H9 (cell line): ENCODE results near the gene XPNPEP2. TPM values are rescaled to one million over a fixed set of nuclear protein-coding genes. Genes with fewer than 3 reads are reported as not detected.

Experiments
- DNase-seq: peaks from one replicate; pipeline ENCODE4 v3.0.0-alpha.2; 2017
- H2AFZ ChIP-seq: one replicate; pipeline ENCODE4 v1.6.1; 2013; ENCODE audit warnings: mild to moderate bottlenecking, low read length, control low read depth, moderate library complexity
- H2AK5ac ChIP-seq: 2 replicates; pipeline ENCODE4 v1.6.1; 2013; ENCODE audit warnings: low read length, control low read depth, mixed read lengths; ENCODE audit not compliant: insufficient read length
- H2BK120ac ChIP-seq: one replicate; pipeline ENCODE4 v1.6.1; 2013; ENCODE audit warnings: low read depth, mild to moderate bottlenecking, low read length, control low read depth, inconsistent platforms; ENCODE audit not compliant: poor library complexity, severe bottlenecking
- H2BK12ac ChIP-seq: 2 replicates; pipeline ENCODE4 v1.6.1; 2013; ENCODE audit warnings: low read length, control low read depth, mixed read lengths, low read depth; ENCODE audit not compliant: insufficient read length
- H2BK15ac ChIP-seq: 2 replicates; pipeline ENCODE4 v1.6.1; 2013; ENCODE audit warnings: low read depth, low read length, control low read depth
- H2BK20ac ChIP-seq: one replicate; pipeline ENCODE4 v1.6.1; 2013; ENCODE audit warnings: low read depth, mild to moderate bottlenecking, low read length, control low read depth, inconsistent platforms; ENCODE audit not compliant: poor library complexity, severe bottlenecking
- H2BK5ac ChIP-seq: 2 replicates; pipeline ENCODE4 v1.6.1; 2013; ENCODE audit warnings: low read length, control low read depth, mixed read lengths; ENCODE audit not compliant: insufficient read length
- H3K14ac ChIP-seq: 2 replicates; pipeline ENCODE4 v1.6.1; 2013; ENCODE audit warnings: low read length, control low read depth; ENCODE audit not compliant: insufficient read depth
- H3K18ac ChIP-seq: 2 replicates; pipeline ENCODE4 v1.6.1; 2013; ENCODE audit warnings: low read depth, mild to moderate bottlenecking, mixed read lengths, low read length, control low read depth; ENCODE audit not compliant: insufficient read length
- H3K23ac ChIP-seq: 2 replicates; pipeline ENCODE4 v1.6.1; 2013; ENCODE audit warnings: low read length, control low read depth, mixed read lengths, low read depth; ENCODE audit not compliant: insufficient read length
- H3K23me2 ChIP-seq: 2 replicates; pipeline ENCODE4 v1.6.1; 2013; ENCODE audit warnings: low read depth, mild to moderate bottlenecking, mixed read lengths, low read length, control low read depth; ENCODE audit not compliant: insufficient read length, poor library complexity, severe bottlenecking
- H3K27ac ChIP-seq: 2 replicates; pipeline ENCODE4 v1.5.1; 2013; ENCODE audit warnings: low read length, control low read depth, mixed read lengths, low read depth; ENCODE audit not compliant: insufficient read length
- H3K27me3 ChIP-seq: 2 replicates; pipeline ENCODE4 v1.6.1; 2013; ENCODE audit warnings: low read length, control low read depth, inconsistent platforms; ENCODE audit not compliant: insufficient read depth
- H3K4ac ChIP-seq: 2 replicates; pipeline ENCODE4 v1.6.1; 2013; ENCODE audit warnings: low read depth, mild to moderate bottlenecking, control low read depth, inconsistent platforms, low read length, moderate library complexity
- H3K4me1 ChIP-seq: 2 replicates; pipeline ENCODE4 v1.6.1; 2013; ENCODE audit warnings: low read length, control low read depth, inconsistent platforms; ENCODE audit not compliant: insufficient read depth
- H3K4me2 ChIP-seq: 2 replicates; pipeline ENCODE4 v1.6.1; 2013; ENCODE audit warnings: low read length, control low read depth, mixed read lengths; ENCODE audit not compliant: insufficient read length, insufficient read depth
- H3K56ac ChIP-seq: 2 replicates; pipeline ENCODE4 v1.6.1; 2013; ENCODE audit warnings: low read depth, mild to moderate bottlenecking, mixed read lengths, low read length, control low read depth; ENCODE audit not compliant: insufficient read length
- H3K79me1 ChIP-seq: 2 replicates; pipeline ENCODE4 v1.6.1; 2013; ENCODE audit warnings: low read depth, mild to moderate bottlenecking, moderate library complexity, low read length, control low read depth, inconsistent platforms; ENCODE audit not compliant: insufficient read depth, poor library complexity, severe bottlenecking
- H3K79me2 ChIP-seq: 2 replicates; pipeline ENCODE4 v1.6.1; 2013; ENCODE audit warnings: low read length, control low read depth, inconsistent platforms; ENCODE audit not compliant: insufficient read depth
- H3K9ac ChIP-seq: 2 replicates; pipeline ENCODE4 v1.6.1; 2013; ENCODE audit warnings: low read length, control low read depth, mixed read lengths; ENCODE audit not compliant: insufficient read length; ENCODE audit errors: extremely low read depth
- H3K9me3 ChIP-seq: one replicate; pipeline ENCODE4 v1.6.1; 2013; ENCODE audit warnings: low read depth, low read length, inconsistent platforms; ENCODE audit not compliant: control insufficient read depth
- H3T11ph ChIP-seq: one replicate; pipeline ENCODE4 v1.6.1; 2013; ENCODE audit warnings: mild to moderate bottlenecking, low read length, control low read depth, inconsistent platforms
- H4K20me1 ChIP-seq: one replicate; pipeline ENCODE4 v1.6.1; 2013; ENCODE audit not compliant: control insufficient read depth, insufficient read length, insufficient read depth
- H4K5ac ChIP-seq: 2 replicates; pipeline ENCODE4 v1.6.1; 2013; ENCODE audit warnings: low read depth, mild to moderate bottlenecking, mixed read lengths, low read length, control low read depth; ENCODE audit not compliant: insufficient read length
- H4K8ac ChIP-seq: replicated peaks from 2 replicates; pipeline ENCODE4 v1.6.1; 2013; ENCODE audit warnings: low read length, control low read depth, mixed read lengths, low read depth; ENCODE audit not compliant: insufficient read length
- H4K91ac ChIP-seq: 2 replicates; pipeline ENCODE4 v1.6.1; 2013; ENCODE audit warnings: low read depth, mild to moderate bottlenecking, moderate library complexity, mixed read lengths, low read length, control low read depth; ENCODE audit not compliant: insufficient read length
- H3K27ac Mint-ChIP-seq, 3 experiments: 2 replicates in 2 of 3; 3 replicates in 1 of 3; pipeline ENCODE4 v1.8.0; 2020 to 2021; ENCODE audit warnings: mixed read lengths in 3 of 3, mild to moderate bottlenecking in 1 of 3, moderate library complexity in 1 of 3
- H3K27me3 Mint-ChIP-seq: 2 replicates; pipeline ENCODE4 v1.8.0; 2021; ENCODE audit warnings: low read depth, mild to moderate bottlenecking, moderate library complexity, mixed read lengths
- H3K36me3 Mint-ChIP-seq, 3 experiments: 2 replicates in 2 of 3; 3 replicates in 1 of 3; pipeline ENCODE4 v1.8.0; 2020 to 2021; ENCODE audit warnings: low read depth in 3 of 3, mixed read lengths in 3 of 3; ENCODE audit not compliant: insufficient read depth in 1 of 3
- H3K4me1 Mint-ChIP-seq, 2 experiments: 2 replicates each; pipeline ENCODE4 v1.8.0; 2020; ENCODE audit warnings: mixed read lengths in 2 of 2
- H3K4me3 Mint-ChIP-seq, 2 experiments: 2 replicates in 1 of 2; 3 replicates in 1 of 2; pipeline ENCODE4 v1.8.0; 2020 to 2021; ENCODE audit warnings: mild to moderate bottlenecking in 2 of 2, mixed read lengths in 2 of 2, moderate library complexity in 1 of 2
- H3K9me3 Mint-ChIP-seq, 2 experiments: 2 replicates in 1 of 2; 3 replicates in 1 of 2; pipeline ENCODE4 v1.8.0; 2020; ENCODE audit warnings: mild to moderate bottlenecking in 2 of 2, mixed read lengths in 2 of 2, moderate library complexity in 1 of 2
- WGBS: extraction: QIAGEN DNeasy Blood & Tissue Kit; methylation state at CpG from one replicate; pipeline ENCODE4 v1.1.7; 2013; ENCODE audit warnings: missing lambda C conversion rate, low lambda C conversion rate, mixed read lengths; ENCODE audit not compliant: insufficient read length; ENCODE audit errors: extremely low coverage; 5-methylcytosine and 5-hydroxymethylcytosine counted together
- total RNA-seq: library from RNA; stranded (reverse); gene quantifications from 2 replicates; pipeline ENCODE4 v1.2.1, GENCODE V29; 2021
- TF ChIP-seq, protein P1 (sequence below): fragments of 200-600 bp; sonication (generic); conservative IDR thresholded peaks from 3 replicates; pipeline ENCODE4 v1.8.0; 2021; ENCODE audit warnings: antibody characterized with exemption, mild to moderate bottlenecking

XPNPEP2 gene
- total RNA-seq, 1 experiment from 2014 or later = 0.11 TPM

DNA sequence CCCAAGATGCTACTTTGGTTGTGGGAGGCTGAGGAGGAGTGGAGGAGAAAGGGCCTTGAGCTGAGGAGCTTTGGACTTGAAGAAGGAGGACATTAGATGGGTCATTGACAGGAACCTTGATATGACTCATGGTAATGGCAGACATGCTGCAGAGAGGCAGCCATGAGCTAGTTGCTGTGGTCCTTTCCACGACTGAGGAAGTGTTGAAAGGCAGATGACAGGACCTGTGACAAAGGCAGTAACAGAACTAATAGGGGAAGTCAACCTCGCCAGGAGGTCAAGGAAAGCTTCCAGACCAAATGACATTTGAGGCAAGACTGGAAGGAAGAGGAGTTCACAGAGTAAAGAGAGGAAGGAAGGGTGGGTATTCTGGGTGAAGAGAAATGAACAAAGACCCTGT, 7.6 kb upstream of the XPNPEP2 start:
- no peak overlapping the region for H2BK15ac ChIP-seq
- no peak overlapping the region for H3K56ac ChIP-seq
- TF ChIP-seq, protein P1, sequence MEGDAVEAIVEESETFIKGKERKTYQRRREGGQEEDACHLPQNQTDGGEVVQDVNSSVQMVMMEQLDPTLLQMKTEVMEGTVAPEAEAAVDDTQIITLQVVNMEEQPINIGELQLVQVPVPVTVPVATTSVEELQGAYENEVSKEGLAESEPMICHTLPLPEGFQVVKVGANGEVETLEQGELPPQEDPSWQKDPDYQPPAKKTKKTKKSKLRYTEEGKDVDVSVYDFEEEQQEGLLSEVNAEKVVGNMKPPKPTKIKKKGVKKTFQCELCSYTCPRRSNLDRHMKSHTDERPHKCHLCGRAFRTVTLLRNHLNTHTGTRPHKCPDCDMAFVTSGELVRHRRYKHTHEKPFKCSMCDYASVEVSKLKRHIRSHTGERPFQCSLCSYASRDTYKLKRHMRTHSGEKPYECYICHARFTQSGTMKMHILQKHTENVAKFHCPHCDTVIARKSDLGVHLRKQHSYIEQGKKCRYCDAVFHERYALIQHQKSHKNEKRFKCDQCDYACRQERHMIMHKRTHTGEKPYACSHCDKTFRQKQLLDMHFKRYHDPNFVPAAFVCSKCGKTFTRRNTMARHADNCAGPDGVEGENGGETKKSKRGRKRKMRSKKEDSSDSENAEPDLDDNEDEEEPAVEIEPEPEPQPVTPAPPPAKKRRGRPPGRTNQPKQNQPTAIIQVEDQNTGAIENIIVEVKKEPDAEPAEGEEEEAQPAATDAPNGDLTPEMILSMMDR = no peak
- H2AFZ ChIP-seq = no peak overlapping the region
- no peak overlapping the region for H2BK5ac ChIP-seq
- H3K27me3 ChIP-seq = no peaks in the 10 kb centered on the region
- H4K91ac ChIP-seq = no peak overlapping the region
- H3K4me2 ChIP-seq = no peak overlapping the region
- no peak overlapping the region for H4K5ac ChIP-seq
- no peaks in the 10 kb centered on the region for H3K23me2 ChIP-seq
- Mint-ChIP-seq H3K27ac (no peak overlapping the region), H3K36me3 (peaks cover 0 to 3% (median 0%) of the 10 kb centered on the region in 3 experiments; a peak in 1 of 7 replicates), H3K4me1 (peaks cover 7 to 10% of the 10 kb centered on the region in 2 experiments; a peak in 3 of 4 replicates), H3K4me3 (no peak overlapping the region), H3K9me3 (peaks cover 0 to 49% of the 10 kb centered on the region in 2 experiments; a peak in 2 of 5 replicates), H3K27me3 (peaks cover 13% of the 10 kb centered on the region)
- no peak overlapping the region for H4K8ac ChIP-seq
- no peaks in the 10 kb centered on the region for H3K79me2 ChIP-seq
- H3K9ac ChIP-seq = no peak overlapping the region
- no peak overlapping the region for H3K23ac ChIP-seq
- no peak overlapping the region for H3K14ac ChIP-seq
- H3K4ac ChIP-seq = no peak overlapping the region
- H2BK120ac ChIP-seq = no peak overlapping the region
- no peak overlapping the region for H2AK5ac ChIP-seq
- H2BK20ac ChIP-seq = no peak overlapping the region
- no peaks in the 10 kb centered on the region; the same call in 1 of the 2 replicates for H3K4me1 ChIP-seq
- H2BK12ac ChIP-seq = no peak overlapping the region
- peaks cover 8% of the 10 kb centered on the region for H3K9me3 ChIP-seq
- no peak for DNase-seq
- H3K18ac ChIP-seq = no peak overlapping the region
- H3K27ac ChIP-seq = no peak overlapping the region
- no peaks in the 10 kb centered on the region for H3K79me1 ChIP-seq
- WGBS = no CpG with 5 or more reads among the region's 2 CpGs
- H3T11ph ChIP-seq = no peak overlapping the region
- H4K20me1 ChIP-seq = no peaks in the 10 kb centered on the region
